H1 (cell line): ENCODE results near the gene ARHGAP8. TPM values are rescaled to one million over a fixed set of nuclear protein-coding genes. Genes with fewer than 3 reads are reported as not detected.

Experiments used
- BRCA1 ChIP-seq: IDR thresholded peaks from 2 replicates; pipeline ENCODE4 v1.6.1; 2012; ENCODE audit warnings: low read depth, low read length, improper control_type of control experiment
- CEBPB ChIP-seq: IDR thresholded peaks from 2 replicates; pipeline ENCODE4 v1.6.1; 2012; ENCODE audit warnings: low read depth, low read length
- CHD7 ChIP-seq: fragments of 300-600 bp; sonication (generic); IDR thresholded peaks from 2 replicates; pipeline ENCODE4 v1.7.1; 2012; ENCODE audit warnings: low read length, moderate library complexity, mild to moderate bottlenecking, inconsistent platforms; ENCODE audit not compliant: insufficient replicate concordance
- GTF2F1 ChIP-seq: IDR thresholded peaks from 2 replicates; pipeline ENCODE4 v1.6.1; 2012; ENCODE audit warnings: low read depth, low read length, improper control_type of control experiment, borderline replicate concordance
- HDAC6 ChIP-seq: IDR thresholded peaks from one replicate; pipeline ENCODE4 v1.7.1; 2012; ENCODE audit warnings: low read depth, mild to moderate bottlenecking, inconsistent platforms, low read length, moderate library complexity
- RAD21 ChIP-seq, 2 experiments: IDR thresholded peaks in 1 of 2; conservative IDR thresholded peaks in 1 of 2; 2 replicates each; pipeline ENCODE4 v1.6.1; 2011; ENCODE audit warnings: low read depth in 2 of 2, low read length in 2 of 2, improper control_type of control experiment in 1 of 2, inconsistent platforms in 1 of 2, mild to moderate bottlenecking in 1 of 2, moderate library complexity in 1 of 2
- RBBP5 ChIP-seq: IDR thresholded peaks from 2 replicates; pipeline ENCODE4 v1.7.1; 2012; ENCODE audit warnings: low read depth, mild to moderate bottlenecking, inconsistent platforms, low read length, moderate library complexity, borderline replicate concordance
- RFX5 ChIP-seq: IDR thresholded peaks from 2 replicates; pipeline ENCODE4 v1.6.1; 2011; ENCODE audit warnings: low read depth, low read length, improper control_type of control experiment, borderline replicate concordance
- SP2 ChIP-seq: IDR thresholded peaks from 2 replicates; pipeline ENCODE4 v1.6.1; 2012; ENCODE audit warnings: mild to moderate bottlenecking, low read length, inconsistent platforms
- SP4 ChIP-seq: IDR thresholded peaks from 2 replicates; pipeline ENCODE4 v1.6.1; 2012; ENCODE audit warnings: low read length, inconsistent platforms
- TBP ChIP-seq: IDR thresholded peaks from 2 replicates; pipeline ENCODE4 v1.6.1; 2011; ENCODE audit warnings: low read depth, low read length, improper control_type of control experiment
- YY1 ChIP-seq: IDR thresholded peaks from 2 replicates; pipeline ENCODE4 v1.6.1; 2011; ENCODE audit warnings: low read depth, mild to moderate bottlenecking, low read length
- ZNF274 ChIP-seq: IDR thresholded peaks from 2 replicates; pipeline ENCODE4 v1.7.0; 2012; ENCODE audit warnings: low read length, borderline replicate concordance; ENCODE audit errors: extremely low read depth
- polyA plus RNA-seq, 7 experiments: library from polyadenylated mRNA; depleted of rRNA in 3 of 7; stranded (reverse) in 5 of 7; unstranded in 2 of 7; fragments of >200 nt in 5 of 7; fragments of 200-250 nt in 2 of 7; gene quantifications; 1 replicate in 5 of 7; 2 replicates in 1 of 7; 4 replicates in 1 of 7; pipeline versions ENCODE4 v1.2.1 to v1.2.3, GENCODE V29; 2011 to 2013; ENCODE audit warnings: missing spikeins in 2 of 7, mixed read lengths in 2 of 7
- total RNA-seq: library from RNA; stranded (reverse); fragmentation: NEBNext Ultra II Directional; extraction: Animal tissue kit (Norgen Biotek cat#: 25700); gene quantifications from 2 replicates; pipeline ENCODE4 v1.2.1, GENCODE V29; 2021

Gene ARHGAP8
- total and polyA plus RNA-seq, 2 of the 8 experiments (the other 6 are each of a cell fraction or from before 2014, with no cell fraction given), result 35.6 to 47.7 TPM

- TF ChIP-seq CHD7 (no peak), RBBP5 (peak; percentile 14; the same call in 1 of the 2 replicates), HDAC6 (no peak), SP2 (no peak), ZNF274 (no peak), GTF2F1 (no peak), SP4 (no peak), CEBPB (no peak), TBP (no peak), RAD21 (IDR thresholded peaks at IDR 0.05 in 1 of 2, conservative IDR thresholded peaks at IDR 0.05 in 1 of 2; ENCODE audit: low read depth in 2 of 2, low read length in 2 of 2) (no peak), YY1 (no peak), BRCA1 (no peak), RFX5 (no peak)
Measured at GRCh38 chr22:44755956-44756361, 3.6 kb downstream of the ARHGAP8 start (continued).
